PC-9 (cell line): Measurements from ENCODE around the gene SBSN. TPM values are rescaled to one million over a fixed set of nuclear protein-coding genes. Genes with fewer than 3 reads are reported as not detected.

Experiments used
- BruUV-seq: library from RNA; stranded (reverse); fragments of 400-500 nt; replicated peaks from 2 replicates; lab custom pipeline; 2021; lab: Mats Ljungman, UMichigan
- CTCF ChIA-PET: fragments of 300-600 bp; sonication (Branson Sonifier 250); formaldehyde crosslinking; loops from one replicate; lab custom pipeline; 2022; ENCODE audit warnings: antibody characterized with exemption; lab: Charles Lee
- POLR2A ChIA-PET: fragments of 300-600 bp; sonication (Branson Sonifier 250); formaldehyde crosslinking; loops from one replicate; lab custom pipeline; 2022; ENCODE audit warnings: antibody characterized with exemption; ENCODE audit not compliant: unreplicated experiment; lab: Charles Lee
- DNase-seq, 2 experiments: peaks; one replicate each; pipeline versions ENCODE4 v3.0.0 to v3.0.0-alpha.2; 2015 to 2022; ENCODE audit warnings: mixed read lengths in 1 of 2
- H2AFZ ChIP-seq: fragments of 200-600 bp; sonication (generic); 2 replicates; pipeline ENCODE4 v1.8.1; 2017; ENCODE audit warnings: antibody characterized with exemption
- H3F3A ChIP-seq: fragments of 200-600 bp; sonication (generic); 2 replicates; pipeline ENCODE4 v1.8.1; 2017; ENCODE audit warnings: antibody characterized with exemption, mild to moderate bottlenecking, low read depth; ENCODE audit not compliant: insufficient read depth
- H3K27ac ChIP-seq: fragments of 200-600 bp; sonication (generic); 2 replicates; pipeline ENCODE4 v1.6.1; 2016; ENCODE audit warnings: mixed run types
- H3K27me3 ChIP-seq: fragments of 200-600 bp; sonication (generic); 2 replicates; pipeline ENCODE4 v1.6.1; 2016; ENCODE audit warnings: low read depth, mixed run types; ENCODE audit not compliant: insufficient read depth
- H3K36me3 ChIP-seq: fragments of 200-600 bp; sonication (generic); 2 replicates; pipeline ENCODE4 v1.6.1; 2016; ENCODE audit warnings: low read depth, mixed run types
- H3K4me1 ChIP-seq: fragments of 200-600 bp; sonication (generic); replicated peaks from 2 replicates; pipeline ENCODE4 v1.6.1; 2016; ENCODE audit warnings: mixed run types; ENCODE audit not compliant: insufficient read depth
- H3K4me2 ChIP-seq: fragments of 200-600 bp; sonication (generic); 2 replicates; pipeline ENCODE4 v1.6.1; 2017; ENCODE audit warnings: mixed run types
- H3K4me3 ChIP-seq: fragments of 200-600 bp; sonication (generic); 2 replicates; pipeline ENCODE4 v1.6.1; 2016; ENCODE audit warnings: mixed run types
- H3K79me2 ChIP-seq: fragments of 200-600 bp; sonication (generic); 2 replicates; pipeline ENCODE4 v1.6.1; 2017; ENCODE audit warnings: low read depth, mixed run types
- H3K9me2 ChIP-seq: fragments of 200-600 bp; sonication (generic); 2 replicates; pipeline ENCODE4 v1.8.1; 2017; ENCODE audit warnings: mild to moderate bottlenecking; ENCODE audit not compliant: insufficient read depth
- H3K9me3 ChIP-seq: fragments of 200-600 bp; sonication (generic); 2 replicates; pipeline ENCODE4 v1.8.1; 2016; ENCODE audit warnings: low read depth; ENCODE audit not compliant: insufficient read depth
- H4K20me1 ChIP-seq: fragments of 200-600 bp; sonication (generic); 2 replicates; pipeline ENCODE4 v1.8.1; 2017; ENCODE audit not compliant: insufficient read depth
- CTCF ChIP-seq: fragments of 200-600 bp; sonication (generic); conservative IDR thresholded peaks from 2 replicates; pipeline ENCODE4 v1.6.1; 2017; ENCODE audit warnings: mixed run types, antibody characterized with exemption, mild to moderate bottlenecking, moderate library complexity
- EZH2 ChIP-seq: fragments of 200-600 bp; sonication (generic); IDR thresholded peaks from 2 replicates; pipeline ENCODE4 v1.8.0; 2017; ENCODE audit warnings: antibody characterized with exemption, low read depth
- intact Hi-C: fragments of 100-400 bp; cut with micrococcal nuclease; formaldehyde crosslinking; loops from one replicate; pipeline ENCODE4 v1.10.0; 2022; ENCODE audit not compliant: unreplicated experiment
- total RNA-seq: library from RNA; stranded (reverse); gene quantifications from 2 replicates; pipeline ENCODE4 v1.2.3, GENCODE V29; 2021

The SBSN gene
- total RNA-seq, 1 experiment from 2014 or later, result 0.76 TPM

GRCh38 chr19:35512831-35513627, 15.1 kb downstream of the SBSN start:
- Histone ChIP-seq H3K27me3 (no peaks in the 10 kb centered on the region), H4K20me1 (peaks cover 1% of the 10 kb centered on the region; the same call in 1 of the 2 replicates), H3K79me2 (peaks cover 11% of the 10 kb centered on the region), H3K4me2 (peak overlapping the region; percentile 63; the same call in 1 of the 2 replicates), H3K27ac (no peak overlapping the region), H2AFZ (no peak overlapping the region), H3K9me3 (no peaks in the 10 kb centered on the region), H3K36me3 (no peaks in the 10 kb centered on the region), H3K4me3 (no peak overlapping the region), H3K9me2 (no peaks in the 10 kb centered on the region), H3K4me1 (peaks cover 24% of the 10 kb centered on the region), H3F3A (peaks cover 9% of the 10 kb centered on the region; the same call in 1 of the 2 replicates)
- no TSS peak for BruUV-seq
- POLR2A ChIA-PET, result no interaction called here
- intact Hi-C loops, result loop anchor here (5.0 kb wide), 1 partner anchor 179 kb away; no protein-coding TSS in a partner anchor
- CTCF ChIA-PET, result interaction anchor here (0.7 kb wide), 1 partner anchor 233 kb away, joined by 9 read pairs; the partner anchor contains the start of gene PSENEN
- no peak for TF ChIP-seq CTCF
- TF ChIP-seq EZH2, result no peak
- DNase-seq, result no peak

- CTCF ChIA-PET, result interaction anchor here (1.1 to 2.3 kb wide), 2 partner anchors 37 to 91 kb away, joined by 3 to 10 read pairs; no protein-coding TSS in a partner anchor
These were observed 16.8 kb downstream of the SBSN start for GRCh38 chr19:35511337-35511736.

More at GRCh38 chr19:35511337-35511736, 16.8 kb downstream of the SBSN start:
- intact Hi-C loops, result loop anchor here (5.0 kb wide), 1 partner anchor 181 kb away; no protein-coding TSS in a partner anchor
- DNase-seq, result no peak
- H3K27me3 ChIP-seq, result no peaks in the 10 kb centered on the region
- TF ChIP-seq CTCF, result no peak
- TF ChIP-seq EZH2, result no peak
- peaks cover 24% of the 10 kb centered on the region for H3K4me1 ChIP-seq
- H3K79me2 ChIP-seq, result peaks cover 19% of the 10 kb centered on the region
- no peak overlapping the region for H3K4me2 ChIP-seq
- no peak overlapping the region for H3K4me3 ChIP-seq
- H4K20me1 ChIP-seq, result peaks cover 4% of the 10 kb centered on the region; the same call in 1 of the 2 replicates
- H3F3A ChIP-seq, result peaks cover 9% of the 10 kb centered on the region; the same call in 1 of the 2 replicates
- H2AFZ ChIP-seq, result no peak overlapping the region
- H3K36me3 ChIP-seq, result no peaks in the 10 kb centered on the region
- H3K9me2 ChIP-seq, result no peaks in the 10 kb centered on the region
- H3K27ac ChIP-seq, result no peak overlapping the region
- POLR2A ChIA-PET, result no interaction called here
- no peaks in the 10 kb centered on the region for H3K9me3 ChIP-seq
- BruUV-seq, result no TSS peak
